NT2/D1 (cell line): ENCODE measurements around the gene KRT4.

ENCODE experiments used
- SUZ12 ChIP-seq: IDR thresholded peaks from 2 replicates; pipeline ENCODE4 v1.6.1; 2011; ENCODE audit not compliant: insufficient read length, insufficient read depth; ENCODE audit errors: extremely low read depth
- YY1 ChIP-seq: IDR thresholded peaks from 2 replicates; pipeline ENCODE4 v1.6.1; 2011; ENCODE audit not compliant: insufficient read length, insufficient read depth

DNA sequence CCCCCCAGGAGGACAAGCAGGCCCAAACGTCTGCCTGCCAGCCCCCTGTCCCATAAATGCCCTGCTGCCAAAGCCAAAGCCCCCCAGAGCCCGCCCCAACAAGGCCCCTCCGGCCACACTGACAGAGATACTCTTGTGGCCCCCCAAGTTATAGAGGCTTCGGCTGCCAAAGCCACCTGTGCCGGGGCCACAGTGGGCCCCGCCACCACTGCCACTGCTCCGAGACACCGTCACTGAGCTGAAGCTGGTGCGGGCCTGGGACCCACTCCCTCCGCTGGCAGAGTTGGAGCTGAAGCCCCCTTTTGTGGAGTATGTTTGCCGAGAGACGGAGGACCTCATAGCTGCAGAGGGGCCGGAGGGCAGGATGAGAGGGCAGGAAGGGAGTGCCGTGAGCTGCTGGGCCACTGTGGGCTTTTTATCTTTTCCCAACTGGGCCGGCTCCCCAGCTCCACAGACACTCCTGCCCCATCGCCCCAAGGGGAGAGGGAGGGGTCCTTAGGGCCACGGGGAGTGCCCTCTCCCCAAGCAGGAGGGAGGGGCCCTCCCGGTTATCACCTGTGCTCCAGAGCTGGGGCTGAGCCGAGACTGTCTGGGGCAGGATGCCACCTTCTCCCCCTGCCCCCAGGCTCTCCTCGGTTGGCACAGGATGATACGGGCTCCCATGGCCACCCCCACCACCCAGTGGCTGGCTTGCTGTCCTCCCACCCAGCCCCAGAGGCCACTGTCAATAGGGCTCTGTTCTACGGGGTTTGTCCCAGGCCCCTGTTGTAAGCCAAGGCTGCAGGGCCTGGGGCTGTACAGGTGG is 20.2 kb upstream of the KRT4 start, which contains the start of gene KRT79:
- no peak for TF ChIP-seq YY1
- no peak for TF ChIP-seq SUZ12
